Astrocyte (in vitro differentiated cells and primary cell): ENCODE data around the gene TPH2. TPM values are rescaled to one million over a fixed set of nuclear protein-coding genes. Genes with fewer than 3 reads are reported as not detected.

Experiments
- DNase-seq: peaks from one replicate; pipeline ENCODE4 v3.0.0-alpha.2; 2010; ENCODE audit warnings: low read depth
- FAIRE-seq: peaks from 2 replicates; lab custom pipeline; 2011; peaks lifted over from hg19 to GRCh38; lab: Jason Lieb, UNC
- H2AFZ ChIP-seq: 2 replicates; pipeline ENCODE4 v1.6.0; 2012; ENCODE audit warnings: low read depth, low read length, inconsistent platforms
- H3K27ac ChIP-seq: 2 replicates; pipeline ENCODE4 v1.5.1; 2011; ENCODE audit warnings: low read depth, low read length, inconsistent platforms
- H3K27me3 ChIP-seq: 2 replicates; pipeline ENCODE4 v1.6.0; 2011; ENCODE audit warnings: low read length, inconsistent platforms; ENCODE audit not compliant: insufficient read depth
- H3K36me3 ChIP-seq: 2 replicates; pipeline ENCODE4 v1.5.1; 2011; ENCODE audit warnings: low read length, inconsistent platforms; ENCODE audit not compliant: insufficient read depth
- H3K4me1 ChIP-seq: 2 replicates; pipeline ENCODE4 v1.5.1; 2011; ENCODE audit warnings: low read length, inconsistent platforms; ENCODE audit not compliant: insufficient read depth
- H3K4me2 ChIP-seq: 2 replicates; pipeline ENCODE4 v1.6.0; 2012; ENCODE audit warnings: low read length, inconsistent platforms
- H3K4me3 ChIP-seq: 2 replicates; pipeline ENCODE4 v1.5.1; 2011; ENCODE audit warnings: low read depth, mild to moderate bottlenecking, low read length, inconsistent platforms; ENCODE audit not compliant: insufficient read depth
- H3K79me2 ChIP-seq: 2 replicates; pipeline ENCODE4 v1.6.0; 2012; ENCODE audit warnings: mild to moderate bottlenecking, low read length, inconsistent platforms; ENCODE audit not compliant: insufficient read depth
- H3K9ac ChIP-seq: 2 replicates; pipeline ENCODE4 v1.6.0; 2012; ENCODE audit warnings: mild to moderate bottlenecking, low read length, inconsistent platforms
- H3K9me3 ChIP-seq: 2 replicates; pipeline ENCODE4 v1.5.1; 2012; ENCODE audit warnings: low read depth, mild to moderate bottlenecking, low read length, inconsistent platforms; ENCODE audit not compliant: insufficient read depth
- H4K20me1 ChIP-seq: 2 replicates; pipeline ENCODE4 v1.6.0; 2012; ENCODE audit warnings: low read length, inconsistent platforms; ENCODE audit not compliant: insufficient read depth
- H3K27ac Mint-ChIP-seq: one replicate; pipeline ENCODE4 v1.8.0; 2021; ENCODE audit warnings: mild to moderate bottlenecking, mixed read lengths; ENCODE audit not compliant: unreplicated experiment
- H3K27me3 Mint-ChIP-seq: one replicate; pipeline ENCODE4 v1.8.0; 2021; ENCODE audit warnings: low read depth, mixed read lengths; ENCODE audit not compliant: unreplicated experiment
- H3K36me3 Mint-ChIP-seq: one replicate; pipeline ENCODE4 v1.8.0; 2021; ENCODE audit warnings: low read depth, mixed read lengths; ENCODE audit not compliant: unreplicated experiment
- H3K4me1 Mint-ChIP-seq: one replicate; pipeline ENCODE4 v1.8.0; 2021; ENCODE audit warnings: low read depth, mixed read lengths; ENCODE audit not compliant: unreplicated experiment
- H3K4me3 Mint-ChIP-seq: one replicate; pipeline ENCODE4 v1.8.0; 2021; ENCODE audit warnings: mild to moderate bottlenecking, moderate library complexity, mixed read lengths; ENCODE audit not compliant: unreplicated experiment
- H3K9me3 Mint-ChIP-seq: one replicate; pipeline ENCODE4 v1.8.0; 2021; ENCODE audit warnings: mild to moderate bottlenecking, mixed read lengths; ENCODE audit not compliant: unreplicated experiment
- CTCF ChIP-seq: IDR thresholded peaks from 2 replicates; pipeline ENCODE4 v1.5.1; 2011; ENCODE audit warnings: low read depth, mild to moderate bottlenecking, inconsistent platforms, low read length, moderate library complexity; ENCODE audit not compliant: insufficient read depth
- EZH2 ChIP-seq: IDR thresholded peaks from 2 replicates; pipeline ENCODE4 v1.6.1; 2012; ENCODE audit warnings: mild to moderate bottlenecking, low read length, inconsistent platforms; ENCODE audit not compliant: insufficient read depth
- total RNA-seq: library from RNA; stranded (reverse); gene quantifications from 2 replicates; pipeline ENCODE4 v1.2.1, GENCODE V29; 2021

Gene TPH2
- total RNA-seq, 1 donor from 2014 or later, result 0.30 TPM

GRCh38 chr12:71967211-71967610 is 28.6 kb downstream of the TPH2 start:
- H3K27ac Mint-ChIP-seq, result peak overlapping the region; percentile 2
- H3K9me3 ChIP-seq, result no peaks in the 10 kb centered on the region
- H3K4me2 ChIP-seq, result no peak overlapping the region
- no peaks in the 10 kb centered on the region for H3K27me3 Mint-ChIP-seq
- no peak overlapping the region for H2AFZ ChIP-seq
- no peaks in the 10 kb centered on the region for H4K20me1 ChIP-seq
- H3K36me3 ChIP-seq, result no peaks in the 10 kb centered on the region
- no peaks in the 10 kb centered on the region for H3K36me3 Mint-ChIP-seq
- TF ChIP-seq CTCF (no peak), EZH2 (no peak)
- no peak overlapping the region for H3K9ac ChIP-seq
- DNase-seq (no peak), FAIRE-seq (no peak)
- H3K79me2 ChIP-seq, result no peaks in the 10 kb centered on the region
- no peaks in the 10 kb centered on the region for H3K27me3 ChIP-seq
- H3K27ac ChIP-seq, result no peak overlapping the region
- no peak overlapping the region for H3K4me3 Mint-ChIP-seq
- peaks cover 12% of the 10 kb centered on the region for H3K4me1 Mint-ChIP-seq
- H3K4me1 ChIP-seq, result no peaks in the 10 kb centered on the region
- no peak overlapping the region for H3K4me3 ChIP-seq
- H3K9me3 Mint-ChIP-seq, result no peaks in the 10 kb centered on the region

- no peaks in the 10 kb centered on the region for H4K20me1 ChIP-seq
- Mint-ChIP-seq H3K27ac (no peak overlapping the region), H3K36me3 (no peaks in the 10 kb centered on the region), H3K27me3 (no peaks in the 10 kb centered on the region), H3K4me3 (no peak overlapping the region), H3K9me3 (no peaks in the 10 kb centered on the region), H3K4me1 (peaks cover 15% of the 10 kb centered on the region)
- H3K4me3 ChIP-seq, result no peak overlapping the region
- H2AFZ ChIP-seq, result no peak overlapping the region
- H3K4me1 ChIP-seq, result no peaks in the 10 kb centered on the region
- no peaks in the 10 kb centered on the region for H3K27me3 ChIP-seq
- H3K9me3 ChIP-seq, result no peaks in the 10 kb centered on the region
- no peaks in the 10 kb centered on the region for H3K36me3 ChIP-seq
- DNase-seq (no peak), FAIRE-seq (no peak)
- no peak overlapping the region for H3K27ac ChIP-seq
- no peaks in the 10 kb centered on the region for H3K79me2 ChIP-seq
- no peak overlapping the region for H3K4me2 ChIP-seq
- TF ChIP-seq CTCF (no peak), EZH2 (no peak)
- no peak overlapping the region for H3K9ac ChIP-seq
Observed at GRCh38 chr12:71969330-71969729, 30.7 kb downstream of the TPH2 start.

GRCh38 chr12:71970031-71970430 is 31.4 kb downstream of the TPH2 start:
- no peaks in the 10 kb centered on the region for H3K4me1 ChIP-seq
- no peak overlapping the region for H3K4me2 ChIP-seq
- Mint-ChIP-seq H3K4me3 (no peak overlapping the region), H3K27me3 (no peaks in the 10 kb centered on the region), H3K9me3 (no peaks in the 10 kb centered on the region), H3K4me1 (peaks cover 15% of the 10 kb centered on the region), H3K27ac (no peak overlapping the region), H3K36me3 (no peaks in the 10 kb centered on the region)
- H3K27ac ChIP-seq, result no peak overlapping the region
- H3K27me3 ChIP-seq, result no peaks in the 10 kb centered on the region
- no peaks in the 10 kb centered on the region for H3K9me3 ChIP-seq
- DNase-seq, result no peak
- no peak overlapping the region for H3K4me3 ChIP-seq
- H4K20me1 ChIP-seq, result no peaks in the 10 kb centered on the region
- TF ChIP-seq CTCF (no peak), EZH2 (no peak)
- no peak overlapping the region for H3K9ac ChIP-seq
- no peaks in the 10 kb centered on the region for H3K79me2 ChIP-seq
- H3K36me3 ChIP-seq, result no peaks in the 10 kb centered on the region
- no peak overlapping the region for H2AFZ ChIP-seq
- FAIRE-seq, result no peak
